ENCODE results near the gene GORAB.

GORAB gene

DNA sequence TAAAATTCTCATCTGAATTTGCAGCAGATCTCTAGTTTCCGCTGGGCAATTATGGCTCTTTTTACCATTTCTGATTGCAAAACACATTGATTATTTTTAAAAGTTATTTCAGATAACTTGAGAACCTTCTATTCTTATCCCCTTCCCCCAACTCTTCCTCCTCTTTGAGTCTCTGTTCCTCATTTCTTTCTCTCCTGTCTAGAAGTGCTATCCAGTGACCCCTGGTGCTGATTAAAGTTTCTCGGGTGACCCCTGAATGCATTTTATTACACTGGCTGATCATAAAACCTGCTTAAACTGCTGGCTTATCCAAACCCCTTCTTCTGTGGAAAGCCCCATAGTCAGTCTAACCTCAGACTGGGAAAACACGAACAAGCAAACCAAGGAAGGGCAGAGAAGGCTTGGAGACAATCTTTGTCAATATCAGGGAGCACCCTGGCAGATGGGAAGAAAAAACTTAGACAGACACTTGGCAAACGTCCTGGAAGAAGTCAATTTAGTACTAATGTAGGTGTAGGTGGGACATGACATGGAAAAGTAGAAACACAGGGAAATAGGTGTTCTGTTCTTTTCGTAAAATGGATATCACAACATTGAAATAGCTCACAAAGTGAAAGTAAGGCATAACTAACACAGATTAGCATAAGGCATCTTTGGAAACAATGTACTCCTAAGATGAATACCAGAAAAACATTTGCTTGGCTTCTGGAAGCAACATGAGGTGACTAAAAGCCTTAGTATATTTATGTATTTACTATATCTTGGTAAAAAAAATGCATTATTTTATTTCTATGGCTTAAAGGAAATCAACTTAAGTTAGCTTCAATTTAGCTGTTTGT is 61.4 kb downstream of the GORAB start:
- DNase-seq, result no peak

DNA sequence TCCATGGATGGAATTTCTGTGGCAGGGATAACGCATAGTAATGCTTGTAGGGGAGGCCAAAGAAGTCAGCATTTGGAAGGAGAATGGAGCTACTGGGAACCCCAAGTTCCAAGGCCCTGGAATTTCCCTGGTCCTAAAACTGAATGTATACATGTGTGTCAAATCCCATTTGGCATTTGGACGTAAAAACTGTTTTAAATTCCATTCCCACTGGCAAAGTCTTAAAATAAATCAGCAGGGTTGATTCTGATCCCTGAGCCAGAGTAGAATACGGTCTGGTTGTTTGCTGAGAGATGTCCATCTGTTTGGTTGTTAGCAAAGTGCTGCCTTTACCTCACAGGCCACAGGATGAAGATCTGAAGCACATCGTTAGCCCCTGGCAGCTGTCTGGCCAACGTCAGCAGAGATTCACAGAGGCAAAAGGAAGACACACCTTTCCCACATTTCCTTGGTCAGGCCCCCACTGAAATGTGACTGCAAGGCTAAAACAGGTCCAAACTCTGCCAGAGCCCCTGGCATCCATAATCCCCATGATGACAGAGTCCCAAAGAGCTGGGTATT is 62.2 kb downstream of the GORAB start:
- DNase-seq, result no peak

DNA sequence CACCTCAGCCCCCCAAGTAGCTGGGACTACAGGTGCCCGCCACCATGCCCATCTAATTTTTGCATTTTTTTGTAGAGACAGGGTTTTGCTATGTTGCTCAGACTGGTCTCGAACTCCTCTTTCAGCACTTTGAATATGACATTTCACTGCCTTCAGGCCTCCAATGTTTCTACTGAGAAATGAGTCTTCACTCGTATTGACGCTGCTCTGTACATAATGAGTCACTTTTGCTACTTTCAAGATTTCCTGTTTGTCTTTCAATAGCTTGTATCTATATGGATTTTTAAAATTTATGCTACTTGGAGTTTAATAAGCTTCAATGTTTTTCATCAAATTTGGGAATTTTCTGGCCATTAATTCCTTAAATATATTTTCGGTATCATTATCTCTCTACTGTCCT is 64.7 kb downstream of the GORAB start:
- no peak for DNase-seq

DNA sequence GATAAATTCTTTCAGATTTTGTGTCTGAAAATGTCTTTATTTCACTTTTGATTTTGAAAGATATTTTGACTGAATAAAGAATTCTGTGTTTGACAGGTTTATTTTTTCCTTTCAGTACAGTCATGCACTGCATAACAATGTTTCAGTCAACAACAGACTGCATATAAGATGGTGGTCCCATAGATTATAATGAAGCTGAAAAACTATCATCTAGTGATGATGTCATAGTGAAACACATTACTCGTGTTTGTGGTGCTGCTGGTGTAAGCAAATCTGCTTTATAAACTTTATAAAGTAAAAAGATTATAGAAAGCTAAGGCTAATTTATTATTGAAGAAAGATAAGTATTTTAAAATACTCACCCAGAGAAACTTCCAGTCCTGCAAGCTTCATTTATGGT is 66.7 kb downstream of the GORAB start:
- DNase-seq, result no peak

DNA sequence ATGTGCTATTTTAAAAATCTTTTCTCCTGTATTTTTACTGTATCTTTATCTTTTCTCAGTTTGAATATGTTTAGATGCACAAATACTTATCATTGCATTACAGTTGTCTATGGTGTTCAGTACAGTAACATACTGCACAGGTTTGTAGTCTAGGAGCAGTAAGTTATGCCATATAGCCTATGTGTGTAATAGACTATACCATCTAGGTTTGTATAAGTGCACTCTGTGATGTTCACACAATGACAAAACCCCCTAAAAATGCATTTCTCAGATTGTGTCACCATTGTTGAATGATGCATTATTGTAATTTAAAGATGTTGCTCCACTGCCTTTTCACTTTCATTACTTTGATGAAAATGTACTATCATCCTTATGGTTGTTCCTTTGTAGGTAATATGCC is 67.1 kb downstream of the GORAB start:
- no peak for DNase-seq

DNA sequence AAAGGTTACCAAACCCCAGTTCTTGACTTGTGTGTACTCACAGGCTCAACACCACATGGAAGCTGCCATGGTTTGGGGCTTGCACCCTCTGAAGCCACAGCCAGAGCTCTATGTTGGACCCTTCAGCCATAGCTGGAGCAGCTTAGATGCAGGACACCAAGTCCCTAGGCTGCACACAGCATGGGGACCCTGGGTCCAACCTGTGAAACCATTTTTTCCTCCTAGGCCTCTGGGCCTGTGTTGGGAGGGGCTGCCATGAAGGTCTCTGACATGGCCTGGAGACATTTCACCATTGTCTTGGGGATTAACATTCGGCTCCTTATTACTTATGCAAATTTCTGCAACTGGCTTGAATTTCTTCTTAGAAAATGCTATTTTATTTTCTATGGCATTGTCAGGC is 69.9 kb downstream of the GORAB start:
- DNase-seq, result no peak

Measured in GOT3 (cell line).